PC-9 (cell line): ENCODE results near the gene IQSEC1. TPM values are rescaled to one million over a fixed set of nuclear protein-coding genes. Genes with fewer than 3 reads are reported as not detected.
A peak's percentile ranks its signal among the peaks of the same experiment; 100 is the strongest.

Experiments used
- BruUV-seq: library from RNA; stranded (reverse); fragments of 400-500 nt; replicated peaks from 2 replicates; lab custom pipeline; 2021; lab: Mats Ljungman, UMichigan
- CTCF ChIA-PET: fragments of 300-600 bp; sonication (Branson Sonifier 250); formaldehyde crosslinking; loops from one replicate; lab custom pipeline; 2022; ENCODE audit warnings: antibody characterized with exemption; lab: Charles Lee
- POLR2A ChIA-PET: fragments of 300-600 bp; sonication (Branson Sonifier 250); formaldehyde crosslinking; loops from one replicate; lab custom pipeline; 2022; ENCODE audit warnings: antibody characterized with exemption; ENCODE audit not compliant: unreplicated experiment; lab: Charles Lee
- DNase-seq, 2 experiments: peaks; one replicate each; pipeline versions ENCODE4 v3.0.0 to v3.0.0-alpha.2; 2015 to 2022; ENCODE audit warnings: mixed read lengths in 1 of 2
- H2AFZ ChIP-seq: fragments of 200-600 bp; sonication (generic); 2 replicates; pipeline ENCODE4 v1.8.1; 2017; ENCODE audit warnings: antibody characterized with exemption
- H3F3A ChIP-seq: fragments of 200-600 bp; sonication (generic); 2 replicates; pipeline ENCODE4 v1.8.1; 2017; ENCODE audit warnings: antibody characterized with exemption, mild to moderate bottlenecking, low read depth; ENCODE audit not compliant: insufficient read depth
- H3K27ac ChIP-seq: fragments of 200-600 bp; sonication (generic); 2 replicates; pipeline ENCODE4 v1.6.1; 2016; ENCODE audit warnings: mixed run types
- H3K27me3 ChIP-seq: fragments of 200-600 bp; sonication (generic); 2 replicates; pipeline ENCODE4 v1.6.1; 2016; ENCODE audit warnings: low read depth, mixed run types; ENCODE audit not compliant: insufficient read depth
- H3K36me3 ChIP-seq: fragments of 200-600 bp; sonication (generic); 2 replicates; pipeline ENCODE4 v1.6.1; 2016; ENCODE audit warnings: low read depth, mixed run types
- H3K4me1 ChIP-seq: fragments of 200-600 bp; sonication (generic); replicated peaks from 2 replicates; pipeline ENCODE4 v1.6.1; 2016; ENCODE audit warnings: mixed run types; ENCODE audit not compliant: insufficient read depth
- H3K4me2 ChIP-seq: fragments of 200-600 bp; sonication (generic); 2 replicates; pipeline ENCODE4 v1.6.1; 2017; ENCODE audit warnings: mixed run types
- H3K4me3 ChIP-seq: fragments of 200-600 bp; sonication (generic); 2 replicates; pipeline ENCODE4 v1.6.1; 2016; ENCODE audit warnings: mixed run types
- H3K79me2 ChIP-seq: fragments of 200-600 bp; sonication (generic); 2 replicates; pipeline ENCODE4 v1.6.1; 2017; ENCODE audit warnings: low read depth, mixed run types
- H3K9me2 ChIP-seq: fragments of 200-600 bp; sonication (generic); 2 replicates; pipeline ENCODE4 v1.8.1; 2017; ENCODE audit warnings: mild to moderate bottlenecking; ENCODE audit not compliant: insufficient read depth
- H3K9me3 ChIP-seq: fragments of 200-600 bp; sonication (generic); 2 replicates; pipeline ENCODE4 v1.8.1; 2016; ENCODE audit warnings: low read depth; ENCODE audit not compliant: insufficient read depth
- H4K20me1 ChIP-seq: fragments of 200-600 bp; sonication (generic); 2 replicates; pipeline ENCODE4 v1.8.1; 2017; ENCODE audit not compliant: insufficient read depth
- EZH2 ChIP-seq: fragments of 200-600 bp; sonication (generic); IDR thresholded peaks from 2 replicates; pipeline ENCODE4 v1.8.0; 2017; ENCODE audit warnings: antibody characterized with exemption, low read depth
- intact Hi-C: fragments of 100-400 bp; cut with micrococcal nuclease; formaldehyde crosslinking; loops from one replicate; pipeline ENCODE4 v1.10.0; 2022; ENCODE audit not compliant: unreplicated experiment
- total RNA-seq: library from RNA; stranded (reverse); gene quantifications from 2 replicates; pipeline ENCODE4 v1.2.3, GENCODE V29; 2021
- TF ChIP-seq, protein P1 (sequence below): fragments of 200-600 bp; sonication (generic); conservative IDR thresholded peaks from 2 replicates; pipeline ENCODE4 v1.6.1; 2017; ENCODE audit warnings: mixed run types, antibody characterized with exemption, mild to moderate bottlenecking, moderate library complexity

The IQSEC1 gene
- total RNA-seq, 1 experiment from 2014 or later, result 30.7 TPM

GRCh38 chr3:12991861-12992281, 81.4 kb downstream of the IQSEC1 start:
- CTCF ChIA-PET, result no interaction called here

GRCh38 chr3:12991481-12991837, 81.8 kb downstream of the IQSEC1 start:
- Histone ChIP-seq H3F3A (peaks cover 46% of the 10 kb centered on the region), H3K9me2 (no peaks in the 10 kb centered on the region), H3K4me1 (peaks cover 55% of the 10 kb centered on the region), H3K4me2 (peak overlapping the region; percentile 78), H2AFZ (no peak overlapping the region), H3K79me2 (peaks cover 45% of the 10 kb centered on the region), H3K9me3 (no peaks in the 10 kb centered on the region), H3K27me3 (no peaks in the 10 kb centered on the region), H3K27ac (peak overlapping the region; percentile 91), H4K20me1 (no peaks in the 10 kb centered on the region), H3K36me3 (no peaks in the 10 kb centered on the region), H3K4me3 (no peak overlapping the region)
- no peak for DNase-seq
- ChIA-PET POLR2A (interaction anchor here (0.5 kb wide), 1 partner anchor 13 kb away, joined by 18 read pairs; no protein-coding TSS in a partner anchor), CTCF (no interaction called here)
- TF ChIP-seq, protein P1, sequence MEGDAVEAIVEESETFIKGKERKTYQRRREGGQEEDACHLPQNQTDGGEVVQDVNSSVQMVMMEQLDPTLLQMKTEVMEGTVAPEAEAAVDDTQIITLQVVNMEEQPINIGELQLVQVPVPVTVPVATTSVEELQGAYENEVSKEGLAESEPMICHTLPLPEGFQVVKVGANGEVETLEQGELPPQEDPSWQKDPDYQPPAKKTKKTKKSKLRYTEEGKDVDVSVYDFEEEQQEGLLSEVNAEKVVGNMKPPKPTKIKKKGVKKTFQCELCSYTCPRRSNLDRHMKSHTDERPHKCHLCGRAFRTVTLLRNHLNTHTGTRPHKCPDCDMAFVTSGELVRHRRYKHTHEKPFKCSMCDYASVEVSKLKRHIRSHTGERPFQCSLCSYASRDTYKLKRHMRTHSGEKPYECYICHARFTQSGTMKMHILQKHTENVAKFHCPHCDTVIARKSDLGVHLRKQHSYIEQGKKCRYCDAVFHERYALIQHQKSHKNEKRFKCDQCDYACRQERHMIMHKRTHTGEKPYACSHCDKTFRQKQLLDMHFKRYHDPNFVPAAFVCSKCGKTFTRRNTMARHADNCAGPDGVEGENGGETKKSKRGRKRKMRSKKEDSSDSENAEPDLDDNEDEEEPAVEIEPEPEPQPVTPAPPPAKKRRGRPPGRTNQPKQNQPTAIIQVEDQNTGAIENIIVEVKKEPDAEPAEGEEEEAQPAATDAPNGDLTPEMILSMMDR, result no peak
- TF ChIP-seq EZH2, result no peak
- intact Hi-C loops, result loop anchor here (5.0 to 10.0 kb wide), 5 partner anchors 97 to 463 kb away; partner anchors contain the start of gene TMEM40
- no TSS peak for BruUV-seq

More at GRCh38 chr3:12991861-12992281, 81.4 kb downstream of the IQSEC1 start:
- POLR2A ChIA-PET, result interaction anchor here (0.5 kb wide), 1 partner anchor 12 kb away, joined by 18 read pairs; no protein-coding TSS in a partner anchor
- intact Hi-C loops, result loop anchor here (5.0 to 10.0 kb wide), 5 partner anchors 97 to 463 kb away; partner anchors contain the start of gene TMEM40
- no peak for TF ChIP-seq EZH2
- TF ChIP-seq, protein P1, result no peak
- H3K4me1 ChIP-seq, result peaks cover 58% of the 10 kb centered on the region
- no peak for DNase-seq
- no peak overlapping the region for H3K4me3 ChIP-seq
- no peaks in the 10 kb centered on the region for H3K27me3 ChIP-seq
- H3K36me3 ChIP-seq, result no peaks in the 10 kb centered on the region
- no peaks in the 10 kb centered on the region for H3K9me2 ChIP-seq
- no peaks in the 10 kb centered on the region for H4K20me1 ChIP-seq
- no peak overlapping the region for H2AFZ ChIP-seq
- H3K9me3 ChIP-seq, result no peaks in the 10 kb centered on the region
- BruUV-seq, result no TSS peak
- H3K79me2 ChIP-seq, result peaks cover 43% of the 10 kb centered on the region
- peaks cover 50% of the 10 kb centered on the region for H3F3A ChIP-seq
- H3K27ac ChIP-seq, result peak overlapping the region; percentile 91
- peak overlapping the region; percentile 78 for H3K4me2 ChIP-seq

DNA sequence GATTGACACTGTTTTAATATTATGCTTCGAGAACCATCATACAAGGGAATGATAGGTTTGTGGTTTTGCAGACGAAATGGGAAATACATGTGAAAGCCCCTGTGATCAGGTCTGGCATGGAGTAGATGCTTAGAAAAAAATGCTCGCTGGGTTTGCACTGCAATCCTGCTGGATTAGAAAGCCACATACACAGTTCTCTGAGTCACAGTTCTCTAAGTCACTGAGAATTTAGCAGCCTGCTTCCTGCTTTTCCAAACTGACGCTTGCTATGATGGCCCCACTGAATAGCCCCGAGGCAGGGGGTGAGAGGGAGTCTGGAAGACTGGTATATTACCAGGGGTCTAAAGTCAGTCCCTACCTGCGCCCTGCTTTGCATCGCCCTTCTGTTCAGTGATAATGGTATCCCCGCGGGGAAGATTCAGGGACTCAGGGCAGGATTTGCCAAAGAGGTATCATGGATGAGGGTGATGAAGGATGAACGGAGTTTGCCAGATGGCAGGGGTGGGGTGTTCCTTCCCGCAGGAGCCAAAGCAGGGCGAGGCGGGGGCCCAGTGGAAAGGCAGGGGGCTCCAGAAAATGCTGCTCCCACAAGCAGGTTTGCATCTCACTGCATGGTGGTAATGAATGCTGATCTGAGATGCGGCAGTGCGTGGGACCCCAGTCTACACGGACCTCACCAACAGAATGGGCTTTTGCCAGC, 82.3 kb downstream of the IQSEC1 start:
- H3K4me3 ChIP-seq, result peak overlapping the region; percentile 32; the same call in 1 of the 2 replicates
- TF ChIP-seq EZH2, result no peak
- TF ChIP-seq, protein P1, result no peak
- ChIA-PET POLR2A (no interaction called here), CTCF (no interaction called here)
- no TSS peak for BruUV-seq
- peaks cover 51% of the 10 kb centered on the region for H3K79me2 ChIP-seq
- H3K9me2 ChIP-seq, result no peaks in the 10 kb centered on the region
- H3K4me1 ChIP-seq, result peaks cover 55% of the 10 kb centered on the region
- no peaks in the 10 kb centered on the region for H3K36me3 ChIP-seq
- intact Hi-C loops, result loop anchor here (5.0 to 10.0 kb wide), 5 partner anchors 96 to 464 kb away; partner anchors contain the start of gene TMEM40
- H3K27me3 ChIP-seq, result no peaks in the 10 kb centered on the region
- H3K4me2 ChIP-seq, result peak overlapping the region; percentile 78
- H4K20me1 ChIP-seq, result no peaks in the 10 kb centered on the region
- no peak overlapping the region for H2AFZ ChIP-seq
- peak overlapping the region; percentile 91 for H3K27ac ChIP-seq
- H3K9me3 ChIP-seq, result no peaks in the 10 kb centered on the region
- peaks cover 41% of the 10 kb centered on the region for H3F3A ChIP-seq
- peak; percentile 55 to 85 for DNase-seq
